Measurements from ENCODE around the gene NDUFA12.
A peak's percentile ranks its signal among the peaks of the same experiment; 100 is the strongest.
"Not testable (repeated sequence)": the region's sequence is repeated elsewhere in the genome, so short reads cannot be mapped to it uniquely, and the experiment has no call there.

Gene NDUFA12

DNA sequence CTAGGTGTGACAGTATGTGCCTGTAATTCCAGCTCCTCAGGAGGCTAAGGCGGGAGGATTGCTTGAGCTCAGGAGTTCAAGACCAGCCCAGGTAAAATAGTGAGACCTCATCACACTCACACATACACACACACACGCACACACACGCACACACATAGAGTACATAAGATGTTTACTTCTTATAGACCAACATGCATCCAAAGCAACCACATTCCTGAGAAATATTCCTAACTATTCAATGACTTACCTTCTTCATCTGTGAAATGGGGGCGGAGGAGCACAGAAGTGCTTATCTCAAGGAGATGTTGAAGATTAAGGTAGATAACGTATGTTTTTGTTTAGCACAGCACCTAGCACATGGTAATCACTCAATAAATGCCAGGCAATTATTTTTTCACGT, 6.4 kb downstream of the NDUFA12 start:
- DNase-seq (no peak), ATAC-seq (replicated peaks) (no peak)
- Mint-ChIP-seq H3K4me1 (ENCODE audit: low read depth in 2 of 2) (peaks cover 23 to 29% of the 10 kb centered on the region in 2 donors), H3K36me3 (ENCODE audit: insufficient read depth) (peaks cover 52% of the 10 kb centered on the region), H3K9me3 (no peaks in the 10 kb centered on the region), H3K4me3 (no peak overlapping the region), H3K27me3 (no peaks in the 10 kb centered on the region), H3K27ac (peak overlapping the region in 1 of 2 donors; percentile 3)

- Mint-ChIP-seq H3K9me3 (no peaks in the 10 kb centered on the region), H3K36me3 (ENCODE audit: insufficient read depth) (peaks cover 50% of the 10 kb centered on the region), H3K4me1 (ENCODE audit: low read depth in 2 of 2) (peaks cover 20 to 24% of the 10 kb centered on the region in 2 donors), H3K27me3 (no peaks in the 10 kb centered on the region), H3K27ac (no peak overlapping the region), H3K4me3 (no peak overlapping the region)
- no peak for ATAC-seq (replicated peaks)
- no peak for DNase-seq
These were observed 9.2 kb downstream of the NDUFA12 start for GRCh38 chr12:94994312-94994711.

GRCh38 chr12:94993855-94994254, 9.6 kb downstream of the NDUFA12 start:
- H3K9me3 Mint-ChIP-seq; DNase-seq; H3K27me3 Mint-ChIP-seq; ATAC-seq (replicated peaks); H3K4me3 Mint-ChIP-seq; H3K27ac Mint-ChIP-seq: not testable (repeated sequence)
- H3K4me1 Mint-ChIP-seq (ENCODE audit: low read depth in 2 of 2) = peaks cover 19 to 24% of the 10 kb centered on the region in 2 donors
- peaks cover 50% of the 10 kb centered on the region for H3K36me3 Mint-ChIP-seq (ENCODE audit: insufficient read depth)

GRCh38 chr12:94990222-94990621, 13.3 kb downstream of the NDUFA12 start:
- Mint-ChIP-seq H3K27me3 (no peaks in the 10 kb centered on the region), H3K4me3 (no peak overlapping the region), H3K9me3 (no peaks in the 10 kb centered on the region), H3K4me1 (ENCODE audit: low read depth in 2 of 2) (peaks cover 23 to 31% of the 10 kb centered on the region in 2 donors), H3K36me3 (ENCODE audit: insufficient read depth) (peaks cover 39% of the 10 kb centered on the region), H3K27ac (peak overlapping the region; percentile 41 to 44)
- no peak for ATAC-seq (replicated peaks)
- no peak for DNase-seq

DNA sequence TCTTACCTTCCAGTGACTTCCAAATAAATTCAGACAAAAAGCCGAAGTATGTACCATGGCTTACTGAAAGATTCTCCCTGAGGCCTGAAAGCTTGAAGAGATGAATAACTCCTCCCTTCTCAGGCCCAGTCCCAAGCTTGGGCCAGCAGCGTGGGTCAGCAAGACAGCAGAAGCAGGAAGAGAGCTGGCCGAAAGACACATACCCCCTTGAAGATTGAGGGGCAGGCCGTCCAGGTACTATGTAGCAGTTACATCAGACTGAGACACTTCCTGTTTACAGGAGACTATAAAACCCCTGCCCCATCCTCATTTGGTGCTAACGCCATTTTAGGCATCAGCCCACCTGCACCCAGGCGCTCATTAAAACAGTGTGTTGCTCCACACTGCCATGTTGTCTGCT, 15.0 kb downstream of the NDUFA12 start:
- no peak overlapping the region for H3K4me3 Mint-ChIP-seq
- DNase-seq = no peak
- peaks cover 26 to 36% of the 10 kb centered on the region in 2 donors for H3K4me1 Mint-ChIP-seq (ENCODE audit: low read depth in 2 of 2)

DNA sequence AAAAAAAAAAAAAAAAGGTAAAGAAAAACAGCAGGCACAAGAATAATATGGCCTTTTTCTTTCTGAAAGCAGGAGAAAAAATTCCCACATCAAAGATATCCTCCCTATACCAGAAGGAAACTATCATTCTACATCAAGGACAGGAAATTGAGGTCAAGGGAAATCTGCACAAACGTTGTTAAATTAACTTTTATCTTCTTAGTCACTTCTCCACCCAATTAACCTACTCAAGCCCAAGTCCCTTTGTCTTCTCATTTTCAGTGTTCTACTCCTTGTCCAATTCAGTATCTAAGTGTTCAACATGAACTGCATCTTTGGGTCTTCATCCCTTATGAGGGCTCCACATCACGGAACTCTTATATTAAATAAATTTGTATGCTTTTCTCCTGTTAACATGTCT, 15.7 kb downstream of the NDUFA12 start:
- Mint-ChIP-seq H3K36me3 (ENCODE audit: insufficient read depth) (peaks cover 23% of the 10 kb centered on the region), H3K27me3 (no peaks in the 10 kb centered on the region), H3K9me3 (no peaks in the 10 kb centered on the region), H3K4me3 (peak overlapping the region; percentile 4 to 39), H3K4me1 (ENCODE audit: low read depth in 2 of 2) (peaks cover 26 to 41% of the 10 kb centered on the region in 2 donors), H3K27ac (peak overlapping the region in 1 of 2 donors; percentile 46)
- ATAC-seq (replicated peaks) = peak; percentile 43
- DNase-seq = no peak

More for the DNA sequence above, 15.0 kb downstream of the NDUFA12 start:
- Mint-ChIP-seq H3K27ac (peak overlapping the region in 1 of 2 donors; percentile 41), H3K9me3 (no peaks in the 10 kb centered on the region), H3K27me3 (no peaks in the 10 kb centered on the region), H3K36me3 (ENCODE audit: insufficient read depth) (peaks cover 29% of the 10 kb centered on the region)
- no peak for ATAC-seq (replicated peaks)

GRCh38 chr12:94987076-94987669, 16.3 kb downstream of the NDUFA12 start:
- peaks cover 26 to 42% of the 10 kb centered on the region in 2 donors for H3K4me1 Mint-ChIP-seq (ENCODE audit: low read depth in 2 of 2)
- DNase-seq (no peak), ATAC-seq (replicated peaks) (no peak)
- no peaks in the 10 kb centered on the region for H3K9me3 Mint-ChIP-seq
- no peaks in the 10 kb centered on the region for H3K27me3 Mint-ChIP-seq
- peak overlapping the region; percentile 13 to 46 for H3K27ac Mint-ChIP-seq
- peaks cover 16% of the 10 kb centered on the region for H3K36me3 Mint-ChIP-seq (ENCODE audit: insufficient read depth)
- peak overlapping the region; percentile 4 to 39 for H3K4me3 Mint-ChIP-seq

GRCh38 chr12:94985099-94985498, 18.4 kb downstream of the NDUFA12 start:
- not testable (repeated sequence) for H3K36me3 Mint-ChIP-seq (ENCODE audit: insufficient read depth); H3K27ac Mint-ChIP-seq; H3K4me3 Mint-ChIP-seq; H3K27me3 Mint-ChIP-seq; ATAC-seq (replicated peaks); DNase-seq; H3K9me3 Mint-ChIP-seq
- H3K4me1 Mint-ChIP-seq (ENCODE audit: low read depth in 2 of 2) = peaks cover 25 to 43% of the 10 kb centered on the region in 2 donors

GRCh38 chr12:94983321-94983720, 20.2 kb downstream of the NDUFA12 start:
- H3K4me1 Mint-ChIP-seq (ENCODE audit: low read depth in 2 of 2) = peaks cover 20 to 32% of the 10 kb centered on the region in 2 donors
- peaks cover 4% of the 10 kb centered on the region for H3K36me3 Mint-ChIP-seq (ENCODE audit: insufficient read depth)
- no peak overlapping the region for H3K4me3 Mint-ChIP-seq
- ATAC-seq (replicated peaks) (no peak), DNase-seq (no peak)
- no peaks in the 10 kb centered on the region for H3K9me3 Mint-ChIP-seq
- H3K27ac Mint-ChIP-seq = peak overlapping the region; percentile 30 to 69
- no peaks in the 10 kb centered on the region for H3K27me3 Mint-ChIP-seq

DNA sequence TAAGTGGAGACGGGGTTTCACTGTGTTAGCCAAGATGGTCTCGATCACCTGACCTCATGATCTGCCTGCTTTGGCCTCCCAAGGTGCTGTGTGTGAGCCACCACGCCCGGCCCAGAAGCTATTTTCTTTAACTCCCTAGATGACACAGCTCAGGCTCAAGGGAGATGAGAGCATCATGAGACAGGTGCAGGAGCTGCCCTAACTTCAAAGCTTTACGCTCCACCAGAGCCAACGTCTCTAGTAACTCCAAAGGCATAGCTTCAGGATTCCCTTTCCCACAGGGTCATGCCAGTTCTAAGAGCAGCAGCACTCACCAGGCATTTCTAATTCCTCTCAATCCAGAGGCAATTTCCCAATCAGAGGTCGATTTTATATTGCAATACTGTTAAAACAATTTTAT, 21.0 kb downstream of the NDUFA12 start:
- H3K27me3 Mint-ChIP-seq = no peaks in the 10 kb centered on the region
- ATAC-seq (replicated peaks) (no peak), DNase-seq (no peak)
- no peak overlapping the region for H3K4me3 Mint-ChIP-seq
- H3K36me3 Mint-ChIP-seq (ENCODE audit: insufficient read depth) = peaks cover 7% of the 10 kb centered on the region
- peaks cover 19 to 32% of the 10 kb centered on the region in 2 donors for H3K4me1 Mint-ChIP-seq (ENCODE audit: low read depth in 2 of 2)
- H3K9me3 Mint-ChIP-seq = no peaks in the 10 kb centered on the region
- H3K27ac Mint-ChIP-seq = peak overlapping the region; percentile 30 to 49

DNA sequence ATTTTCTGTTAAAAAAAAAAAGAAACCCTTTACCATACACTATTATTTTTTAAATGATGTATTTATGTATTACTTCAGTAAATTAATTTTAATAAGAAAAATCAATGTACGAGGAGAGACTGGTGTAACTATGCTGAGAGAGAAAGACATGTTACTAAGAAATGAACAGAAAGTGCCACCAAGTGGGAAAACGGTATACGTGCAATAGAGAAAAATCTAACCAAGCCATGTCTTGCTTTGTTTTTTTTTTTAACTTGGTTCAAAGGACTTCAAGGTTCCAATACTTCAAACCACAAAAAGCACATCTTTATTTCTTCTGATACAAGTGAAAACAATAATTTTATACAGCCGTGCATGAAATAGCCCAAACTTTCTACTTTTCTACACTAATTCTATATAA, 22.9 kb downstream of the NDUFA12 start:
- Mint-ChIP-seq H3K4me3 (no peak overlapping the region), H3K27me3 (no peaks in the 10 kb centered on the region), H3K4me1 (ENCODE audit: low read depth in 2 of 2) (peaks cover 13 to 24% of the 10 kb centered on the region in 2 donors), H3K9me3 (no peaks in the 10 kb centered on the region), H3K27ac (peak overlapping the region in 1 of 2 donors; percentile 90), H3K36me3 (ENCODE audit: insufficient read depth) (peaks cover 7% of the 10 kb centered on the region)
- DNase-seq (no peak), ATAC-seq (replicated peaks) (no peak)

- Mint-ChIP-seq H3K4me1 (ENCODE audit: low read depth in 2 of 2) (peaks cover 15 to 24% of the 10 kb centered on the region in 2 donors), H3K9me3 (no peaks in the 10 kb centered on the region), H3K36me3 (ENCODE audit: insufficient read depth) (peaks cover 10% of the 10 kb centered on the region), H3K27me3 (no peaks in the 10 kb centered on the region), H3K4me3 (no peak overlapping the region), H3K27ac (peak overlapping the region in 1 of 2 donors; percentile 90)
- DNase-seq = no peak
- ATAC-seq (replicated peaks) = no peak
These were observed 23.6 kb downstream of the NDUFA12 start for GRCh38 chr12:94979941-94980340.

- Mint-ChIP-seq H3K27ac (no peak overlapping the region), H3K9me3 (no peaks in the 10 kb centered on the region), H3K27me3 (no peaks in the 10 kb centered on the region), H3K4me3 (no peak overlapping the region), H3K4me1 (ENCODE audit: low read depth in 2 of 2) (peaks cover 15% of the 10 kb centered on the region in 2 donors), H3K36me3 (ENCODE audit: insufficient read depth) (peaks cover 11% of the 10 kb centered on the region)
- no peak for DNase-seq
- no peak for ATAC-seq (replicated peaks)
These were observed 25.6 kb downstream of the NDUFA12 start for GRCh38 chr12:94977766-94978468.

- peak overlapping the region in 1 of 2 donors; percentile 7 for H3K27ac Mint-ChIP-seq
- DNase-seq (no peak), ATAC-seq (replicated peaks) (no peak)
- H3K4me1 Mint-ChIP-seq (ENCODE audit: low read depth in 2 of 2) = peaks cover 11 to 13% of the 10 kb centered on the region in 2 donors
- no peak overlapping the region for H3K4me3 Mint-ChIP-seq
- H3K27me3 Mint-ChIP-seq = no peaks in the 10 kb centered on the region
- no peaks in the 10 kb centered on the region for H3K9me3 Mint-ChIP-seq
- H3K36me3 Mint-ChIP-seq (ENCODE audit: insufficient read depth) = peaks cover 11% of the 10 kb centered on the region
These were observed 30.3 kb downstream of the NDUFA12 start for GRCh38 chr12:94973221-94973620.
